Liver (tissue), 9 donors: ENCODE results near the gene CYP3A5. TPM values are rescaled to one million over a fixed set of nuclear protein-coding genes. Genes with fewer than 3 reads are reported as not detected.
"Not testable (repeated sequence)": the region's sequence is repeated elsewhere in the genome, so short reads cannot be mapped to it uniquely, and the experiment has no call there.

Source experiments
- DNase-seq: peaks from one replicate; pipeline ENCODE4 v3.0.0-alpha.2; 2017; ENCODE audit warnings: low spot score
- H3K27ac ChIP-seq, 2 donors: one replicate each; pipeline ENCODE4 v1.7.0; 2013; ENCODE audit warnings: inconsistent platforms in 2 of 2, low read length in 2 of 2, control low read depth in 1 of 2, low read depth in 1 of 2, mild to moderate bottlenecking in 1 of 2
- H3K27me3 ChIP-seq, 4 donors: one replicate each; pipeline versions ENCODE4 v1.6.1 to v1.7.0; 2013; ENCODE audit warnings: low read length in 3 of 4, inconsistent platforms in 1 of 4, mild to moderate bottlenecking in 1 of 4, moderate library complexity in 1 of 4; ENCODE audit not compliant: control insufficient read depth in 4 of 4, insufficient read depth in 4 of 4
- H3K36me3 ChIP-seq, 4 donors: one replicate each; pipeline versions ENCODE4 v1.6.1 to v1.7.0; 2013; ENCODE audit warnings: low read length in 3 of 4, mild to moderate bottlenecking in 3 of 4, low read depth in 1 of 4, moderate library complexity in 1 of 4; ENCODE audit not compliant: control insufficient read depth in 4 of 4, insufficient read depth in 3 of 4
- H3K4me1 ChIP-seq, 4 donors: one replicate each; pipeline versions ENCODE4 v1.6.1 to v1.7.0; 2013; ENCODE audit warnings: low read length in 3 of 4, mild to moderate bottlenecking in 3 of 4, moderate library complexity in 1 of 4; ENCODE audit not compliant: control insufficient read depth in 4 of 4, insufficient read depth in 4 of 4
- H3K4me3 ChIP-seq, 3 donors: one replicate each; pipeline versions ENCODE4 v1.6.1 to v1.7.0; 2013; ENCODE audit warnings: low read length in 3 of 3, control low read depth in 1 of 3, low read depth in 1 of 3, mild to moderate bottlenecking in 1 of 3
- H3K9ac ChIP-seq, 2 donors: one replicate each; pipeline ENCODE4 v1.7.0; 2013; ENCODE audit warnings: low read length in 2 of 2, mild to moderate bottlenecking in 2 of 2, moderate library complexity in 2 of 2, control low read depth in 1 of 2, low read depth in 1 of 2
- H3K9me3 ChIP-seq, 4 donors: one replicate each; pipeline versions ENCODE4 v1.6.1 to v1.7.0; 2013; ENCODE audit warnings: low read length in 3 of 4; ENCODE audit not compliant: control insufficient read depth in 4 of 4
- FOXA1 ChIP-seq: IDR thresholded peaks from 2 replicates; pipeline ENCODE4 v1.6.1; 2016; ENCODE audit warnings: antibody characterized with exemption
- FOXA2 ChIP-seq: IDR thresholded peaks from 2 replicates; pipeline ENCODE4 v1.6.1; 2016; ENCODE audit warnings: antibody characterized with exemption
- GABPA ChIP-seq, 2 donors: IDR thresholded peaks in 1 of 2; conservative IDR thresholded peaks in 1 of 2; 2 replicates each; pipeline ENCODE4 v1.6.1; 2016; ENCODE audit warnings: antibody characterized with exemption in 2 of 2, mild to moderate bottlenecking in 1 of 2, moderate library complexity in 1 of 2
- HNF4A ChIP-seq, 2 donors: conservative IDR thresholded peaks; 2 replicates each; pipeline ENCODE4 v1.6.1; 2016; ENCODE audit warnings: antibody characterized with exemption in 2 of 2, mild to moderate bottlenecking in 2 of 2
- HNF4G ChIP-seq: IDR thresholded peaks from 2 replicates; pipeline ENCODE4 v1.6.1; 2016; ENCODE audit warnings: antibody characterized with exemption
- JUND ChIP-seq, 2 donors: IDR thresholded peaks; 2 replicates each; pipeline ENCODE4 v1.6.1; 2016; ENCODE audit warnings: antibody characterized with exemption in 2 of 2
- NR2F2 ChIP-seq: IDR thresholded peaks from 2 replicates; pipeline ENCODE4 v1.6.1; 2016; ENCODE audit warnings: antibody characterized with exemption
- RXRA ChIP-seq, 2 donors: IDR thresholded peaks; 2 replicates each; pipeline ENCODE4 v1.6.1; 2017 to 2018; ENCODE audit warnings: antibody characterized with exemption in 2 of 2, mild to moderate bottlenecking in 1 of 2
- SP1 ChIP-seq: IDR thresholded peaks from 2 replicates; pipeline ENCODE4 v1.6.1; 2018; ENCODE audit warnings: antibody characterized with exemption, mild to moderate bottlenecking
- TAF1 ChIP-seq: conservative IDR thresholded peaks from 2 replicates; pipeline ENCODE4 v1.6.1; 2016; ENCODE audit warnings: antibody characterized with exemption, mild to moderate bottlenecking
- WGBS: extraction: QIAGEN DNeasy Blood & Tissue Kit; methylation state at CpG from one replicate; pipeline ENCODE4 v1.1.7; 2013; 5-methylcytosine and 5-hydroxymethylcytosine counted together
- polyA plus RNA-seq, 2 donors: library from polyadenylated mRNA; stranded (reverse) in 1 of 2; unstranded in 1 of 2; fragments of 200-250 nt in 1 of 2; fragments of >200 nt in 1 of 2; fragmentation: Nextera tagmentation in 1 of 2; extraction: Ambion mirVana in 1 of 2; gene quantifications; one replicate each; pipeline versions ENCODE4 v1.2.1 to v1.2.3, GENCODE V29; 2013 to 2015
- total RNA-seq, 2 donors: library from RNA; depleted of rRNA; stranded (reverse); fragments of >200 nt; gene quantifications; one replicate each; pipeline ENCODE4 v1.2.3, GENCODE V29; 2014
- TF ChIP-seq, protein P1 (sequence below): IDR thresholded peaks from 2 replicates; pipeline ENCODE4 v1.6.1; 2016; ENCODE audit warnings: antibody characterized with exemption
- TF ChIP-seq, protein P2 (sequence below): IDR thresholded peaks from 2 replicates; pipeline ENCODE4 v1.6.1; 2016; ENCODE audit warnings: antibody characterized with exemption
- TF ChIP-seq, protein P3 (sequence below): fragments of 150-350 bp; IDR thresholded peaks from 2 replicates; pipeline ENCODE4 v1.5.1; 2017; ENCODE audit warnings: improper control_type of control experiment, low read depth, low read length; ENCODE audit not compliant: missing input control
- TF ChIP-seq, protein P4 (sequence below): IDR thresholded peaks from 2 replicates; pipeline ENCODE4 v1.6.1; 2016; ENCODE audit warnings: antibody characterized with exemption
- TF ChIP-seq, protein P5 (sequence below): IDR thresholded peaks from 2 replicates; pipeline ENCODE4 v1.6.1; 2016; ENCODE audit warnings: antibody characterized with exemption, mild to moderate bottlenecking
- donor health status: healthy.
- donor health status: healthy.
- donor health status: healthy.
- donor health status: healthy.
- donor health status: healthy.

The CYP3A5 gene
- total and polyA plus RNA-seq, 4 donors, result 21.9 to 1,413 (median 717) TPM

DNA sequence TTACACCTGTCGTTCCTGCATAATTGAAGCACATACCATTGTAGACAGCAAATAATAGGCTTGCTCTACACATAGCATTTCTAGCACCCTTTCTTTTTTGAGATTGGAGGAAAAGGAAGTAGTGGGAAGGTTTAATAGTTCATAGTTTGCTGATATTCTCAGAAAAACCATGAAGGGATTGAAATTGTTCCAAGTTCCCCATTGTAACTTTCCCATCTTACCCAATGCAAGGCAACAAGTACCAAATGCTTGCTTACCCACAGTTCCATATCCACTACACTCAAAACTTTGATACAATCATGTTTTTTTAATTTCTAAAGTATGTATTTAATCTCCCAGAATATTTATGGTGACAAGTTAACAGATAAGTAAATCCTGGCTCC, 13.8 kb downstream of the CYP3A5 start (continued):
- TF ChIP-seq, protein P1, sequence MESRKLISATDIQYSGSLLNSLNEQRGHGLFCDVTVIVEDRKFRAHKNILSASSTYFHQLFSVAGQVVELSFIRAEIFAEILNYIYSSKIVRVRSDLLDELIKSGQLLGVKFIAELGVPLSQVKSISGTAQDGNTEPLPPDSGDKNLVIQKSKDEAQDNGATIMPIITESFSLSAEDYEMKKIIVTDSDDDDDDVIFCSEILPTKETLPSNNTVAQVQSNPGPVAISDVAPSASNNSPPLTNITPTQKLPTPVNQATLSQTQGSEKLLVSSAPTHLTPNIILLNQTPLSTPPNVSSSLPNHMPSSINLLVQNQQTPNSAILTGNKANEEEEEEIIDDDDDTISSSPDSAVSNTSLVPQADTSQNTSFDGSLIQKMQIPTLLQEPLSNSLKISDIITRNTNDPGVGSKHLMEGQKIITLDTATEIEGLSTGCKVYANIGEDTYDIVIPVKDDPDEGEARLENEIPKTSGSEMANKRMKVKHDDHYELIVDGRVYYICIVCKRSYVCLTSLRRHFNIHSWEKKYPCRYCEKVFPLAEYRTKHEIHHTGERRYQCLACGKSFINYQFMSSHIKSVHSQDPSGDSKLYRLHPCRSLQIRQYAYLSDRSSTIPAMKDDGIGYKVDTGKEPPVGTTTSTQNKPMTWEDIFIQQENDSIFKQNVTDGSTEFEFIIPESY, result no peak
- no peak for TF ChIP-seq NR2F2
- no peak for TF ChIP-seq GABPA (IDR thresholded peaks at IDR 0.05 in 1 of 2, conservative IDR thresholded peaks at IDR 0.05 in 1 of 2)

DNA sequence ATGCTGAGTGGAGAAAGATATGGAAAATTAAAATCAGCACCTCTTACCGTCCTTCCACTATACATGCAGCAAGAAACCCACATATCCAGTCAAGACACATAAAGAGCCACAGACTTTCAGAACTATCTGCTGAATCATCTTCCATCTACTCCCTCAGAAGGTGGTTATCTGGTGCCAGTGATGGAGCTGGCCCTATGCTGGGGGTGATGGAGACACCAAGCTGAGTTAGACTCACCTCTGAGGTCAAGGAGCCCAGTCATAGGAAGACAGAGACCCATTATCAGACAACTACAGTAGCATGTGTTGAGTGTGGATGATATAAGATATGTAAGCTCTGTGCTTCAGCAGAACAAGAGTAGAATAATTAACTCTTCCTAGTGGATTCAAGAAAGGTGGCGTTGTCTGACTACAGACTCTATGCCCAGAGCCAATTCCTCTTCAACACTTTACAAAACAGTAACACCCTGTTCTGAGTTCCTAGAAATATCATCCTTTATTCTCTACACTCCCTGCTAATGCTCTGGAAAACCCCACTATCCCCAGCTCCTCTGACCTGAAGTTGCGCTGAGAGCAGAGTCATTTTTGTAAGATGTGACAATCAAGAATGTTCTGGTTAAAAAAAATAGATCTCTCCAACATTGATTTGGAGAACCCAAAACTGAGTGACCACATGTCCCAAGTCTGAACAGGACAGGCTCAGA, 14.3 kb downstream of the CYP3A5 start:
- TF ChIP-seq SP1 (peak; percentile 9), GABPA (IDR thresholded peaks at IDR 0.05 in 1 of 2, conservative IDR thresholded peaks at IDR 0.05 in 1 of 2) (no peak), JUND (IDR thresholded peaks at IDR 0.05) (no peak), HNF4A (conservative IDR thresholded peaks at IDR 0.05) (no peak), HNF4G (no peak), TAF1 (no peak), RXRA (IDR thresholded peaks at IDR 0.05) (no peak), FOXA2 (no peak), FOXA1 (no peak)
- TF ChIP-seq, protein P1, result no peak
- TF ChIP-seq, protein P2, sequence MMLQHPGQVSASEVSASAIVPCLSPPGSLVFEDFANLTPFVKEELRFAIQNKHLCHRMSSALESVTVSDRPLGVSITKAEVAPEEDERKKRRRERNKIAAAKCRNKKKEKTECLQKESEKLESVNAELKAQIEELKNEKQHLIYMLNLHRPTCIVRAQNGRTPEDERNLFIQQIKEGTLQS, result no peak
- TF ChIP-seq, protein P3, sequence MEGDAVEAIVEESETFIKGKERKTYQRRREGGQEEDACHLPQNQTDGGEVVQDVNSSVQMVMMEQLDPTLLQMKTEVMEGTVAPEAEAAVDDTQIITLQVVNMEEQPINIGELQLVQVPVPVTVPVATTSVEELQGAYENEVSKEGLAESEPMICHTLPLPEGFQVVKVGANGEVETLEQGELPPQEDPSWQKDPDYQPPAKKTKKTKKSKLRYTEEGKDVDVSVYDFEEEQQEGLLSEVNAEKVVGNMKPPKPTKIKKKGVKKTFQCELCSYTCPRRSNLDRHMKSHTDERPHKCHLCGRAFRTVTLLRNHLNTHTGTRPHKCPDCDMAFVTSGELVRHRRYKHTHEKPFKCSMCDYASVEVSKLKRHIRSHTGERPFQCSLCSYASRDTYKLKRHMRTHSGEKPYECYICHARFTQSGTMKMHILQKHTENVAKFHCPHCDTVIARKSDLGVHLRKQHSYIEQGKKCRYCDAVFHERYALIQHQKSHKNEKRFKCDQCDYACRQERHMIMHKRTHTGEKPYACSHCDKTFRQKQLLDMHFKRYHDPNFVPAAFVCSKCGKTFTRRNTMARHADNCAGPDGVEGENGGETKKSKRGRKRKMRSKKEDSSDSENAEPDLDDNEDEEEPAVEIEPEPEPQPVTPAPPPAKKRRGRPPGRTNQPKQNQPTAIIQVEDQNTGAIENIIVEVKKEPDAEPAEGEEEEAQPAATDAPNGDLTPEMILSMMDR, result no peak
- TF ChIP-seq, protein P4, sequence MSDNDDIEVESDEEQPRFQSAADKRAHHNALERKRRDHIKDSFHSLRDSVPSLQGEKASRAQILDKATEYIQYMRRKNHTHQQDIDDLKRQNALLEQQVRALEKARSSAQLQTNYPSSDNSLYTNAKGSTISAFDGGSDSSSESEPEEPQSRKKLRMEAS, result peak; percentile 11
- TF ChIP-seq, protein P5, sequence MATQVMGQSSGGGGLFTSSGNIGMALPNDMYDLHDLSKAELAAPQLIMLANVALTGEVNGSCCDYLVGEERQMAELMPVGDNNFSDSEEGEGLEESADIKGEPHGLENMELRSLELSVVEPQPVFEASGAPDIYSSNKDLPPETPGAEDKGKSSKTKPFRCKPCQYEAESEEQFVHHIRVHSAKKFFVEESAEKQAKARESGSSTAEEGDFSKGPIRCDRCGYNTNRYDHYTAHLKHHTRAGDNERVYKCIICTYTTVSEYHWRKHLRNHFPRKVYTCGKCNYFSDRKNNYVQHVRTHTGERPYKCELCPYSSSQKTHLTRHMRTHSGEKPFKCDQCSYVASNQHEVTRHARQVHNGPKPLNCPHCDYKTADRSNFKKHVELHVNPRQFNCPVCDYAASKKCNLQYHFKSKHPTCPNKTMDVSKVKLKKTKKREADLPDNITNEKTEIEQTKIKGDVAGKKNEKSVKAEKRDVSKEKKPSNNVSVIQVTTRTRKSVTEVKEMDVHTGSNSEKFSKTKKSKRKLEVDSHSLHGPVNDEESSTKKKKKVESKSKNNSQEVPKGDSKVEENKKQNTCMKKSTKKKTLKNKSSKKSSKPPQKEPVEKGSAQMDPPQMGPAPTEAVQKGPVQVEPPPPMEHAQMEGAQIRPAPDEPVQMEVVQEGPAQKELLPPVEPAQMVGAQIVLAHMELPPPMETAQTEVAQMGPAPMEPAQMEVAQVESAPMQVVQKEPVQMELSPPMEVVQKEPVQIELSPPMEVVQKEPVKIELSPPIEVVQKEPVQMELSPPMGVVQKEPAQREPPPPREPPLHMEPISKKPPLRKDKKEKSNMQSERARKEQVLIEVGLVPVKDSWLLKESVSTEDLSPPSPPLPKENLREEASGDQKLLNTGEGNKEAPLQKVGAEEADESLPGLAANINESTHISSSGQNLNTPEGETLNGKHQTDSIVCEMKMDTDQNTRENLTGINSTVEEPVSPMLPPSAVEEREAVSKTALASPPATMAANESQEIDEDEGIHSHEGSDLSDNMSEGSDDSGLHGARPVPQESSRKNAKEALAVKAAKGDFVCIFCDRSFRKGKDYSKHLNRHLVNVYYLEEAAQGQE, result peak; percentile 36
- Histone ChIP-seq H3K9ac (no peak overlapping the region), H3K27ac (peak overlapping the region in 1 of 2 donors; percentile 15), H3K4me3 (no peak overlapping the region), H3K36me3 (peaks cover 5 to 89% (median 80%) of the 10 kb centered on the region in 4 donors), H3K27me3 (no peaks in the 10 kb centered on the region), H3K4me1 (no peaks in the 10 kb centered on the region), H3K9me3 (peaks cover 0 to 13% (median 4%) of the 10 kb centered on the region in 4 donors)
- WGBS, result 94% methylated on average over 3 of the region's 3 CpGs
- peak; percentile 42 for DNase-seq

DNA sequence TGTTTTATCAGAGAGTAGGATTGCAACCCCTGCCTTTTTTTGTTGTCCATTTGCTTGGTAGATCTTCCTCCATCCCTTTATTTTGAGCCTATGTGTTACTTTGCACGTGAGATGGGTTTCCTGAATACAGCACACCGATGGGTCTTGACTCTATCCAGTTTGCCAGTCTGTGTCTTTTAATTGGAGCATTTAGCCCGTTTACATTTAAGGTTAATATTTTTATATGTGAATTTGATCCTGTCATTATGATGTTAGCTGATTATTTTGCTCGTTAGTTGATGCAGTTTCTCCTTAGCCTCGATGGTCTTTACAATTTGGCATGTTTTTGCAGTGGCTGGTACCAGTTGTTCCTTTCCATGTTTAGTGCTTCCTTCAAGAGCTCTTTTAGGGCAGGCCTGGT, 21.9 kb downstream of the CYP3A5 start:
- peaks cover 0 to 15% (median 6%) of the 10 kb centered on the region in 4 donors for H3K9me3 ChIP-seq
- H3K9ac ChIP-seq, H3K27me3 ChIP-seq, H3K27ac ChIP-seq, H3K4me3 ChIP-seq, DNase-seq, H3K4me1 ChIP-seq: not testable (repeated sequence)
- H3K36me3 ChIP-seq, result peaks cover 3 to 36% (median 30%) of the 10 kb centered on the region in 4 donors
- 91% methylated on average over 5 of the region's 5 CpGs for WGBS
